ENCODE data around the gene ENTPD5.
"Not testable (repeated sequence)": the region's sequence is repeated elsewhere in the genome, so short reads cannot be mapped to it uniquely, and the experiment has no call there.

The ENTPD5 gene

DNA sequence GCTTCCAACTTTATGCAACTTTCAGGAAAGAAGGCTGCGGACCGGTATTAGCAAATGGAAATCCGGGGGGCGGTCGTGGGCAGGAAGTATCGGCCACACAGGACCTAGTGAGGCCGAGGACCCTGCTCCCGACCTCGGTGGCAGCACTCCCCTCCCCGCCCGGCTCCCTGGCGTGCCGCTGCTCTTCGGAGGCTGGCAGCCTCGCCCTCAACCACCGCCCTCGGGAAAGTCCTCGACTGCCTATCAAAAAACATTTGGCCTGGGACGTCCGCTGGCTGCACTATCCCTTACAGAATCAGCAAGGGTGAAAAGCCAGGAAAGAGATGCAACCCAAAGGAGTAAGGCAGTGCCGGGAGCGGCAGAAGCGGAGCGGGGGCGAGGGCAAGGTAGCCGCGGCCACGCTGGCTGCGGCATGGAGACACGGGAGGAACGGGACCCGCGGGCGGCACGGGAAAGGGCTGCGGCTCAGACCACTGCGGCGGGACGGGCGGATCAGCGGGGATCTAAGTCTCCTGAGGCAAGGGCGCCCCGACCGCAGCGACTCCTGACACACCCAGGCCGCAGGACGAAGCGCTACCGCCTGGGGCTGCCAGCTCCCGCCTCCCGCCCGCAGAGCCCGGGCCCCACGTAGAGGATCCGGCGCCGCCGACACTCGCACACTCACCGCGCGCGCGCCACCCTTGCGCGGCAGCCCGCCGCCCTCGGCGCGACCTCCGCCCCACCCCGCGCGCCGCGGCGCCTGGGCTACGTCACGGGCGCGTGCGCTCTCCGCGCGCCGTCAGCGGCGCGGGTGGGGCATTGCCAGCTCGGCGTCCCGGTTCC, at the start of gene ENTPD5, which contains the start of gene BBOF1:
TSS of gene ENTPD5 (minus strand) at position 703 of the 822 bp plus-strand sequence. CDS start 31,186 bp downstream, outside the sequence.
TSS of gene BBOF1 (plus strand) at position 764 of the 822 bp plus-strand sequence. CDS start 130 bp downstream, outside the sequence.
- DNase-seq: peak; percentile 93 to 98 (median 96)

GRCh38 chr14:74065746-74066575, 46.9 kb upstream of the ENTPD5 start:
- no peak for DNase-seq

- peak; percentile 21 to 33 (median 32) for DNase-seq
These were observed 45.8 kb upstream of the ENTPD5 start for GRCh38 chr14:74064883-74065282.

DNA sequence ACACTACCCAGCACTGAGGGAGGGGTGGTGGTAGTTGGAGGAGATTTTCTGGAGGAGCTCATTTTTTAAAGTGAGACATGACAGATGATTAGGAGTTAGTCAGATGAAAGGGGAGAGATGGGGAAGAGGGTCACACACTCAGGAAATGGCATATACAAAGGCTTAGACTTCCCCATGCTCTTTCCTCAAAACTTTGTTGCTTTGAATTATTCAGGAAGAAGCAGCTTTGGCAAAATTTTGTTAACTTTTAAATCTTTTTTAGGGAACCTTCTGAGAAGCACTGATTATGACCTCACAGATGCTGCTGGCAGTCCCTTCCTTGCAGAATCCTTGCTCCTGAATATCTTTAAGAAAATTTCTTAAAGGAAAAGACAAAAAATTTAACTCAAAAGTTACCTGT, 45.3 kb upstream of the ENTPD5 start:
- peak; percentile 25 to 68 (median 55) for DNase-seq

DNA sequence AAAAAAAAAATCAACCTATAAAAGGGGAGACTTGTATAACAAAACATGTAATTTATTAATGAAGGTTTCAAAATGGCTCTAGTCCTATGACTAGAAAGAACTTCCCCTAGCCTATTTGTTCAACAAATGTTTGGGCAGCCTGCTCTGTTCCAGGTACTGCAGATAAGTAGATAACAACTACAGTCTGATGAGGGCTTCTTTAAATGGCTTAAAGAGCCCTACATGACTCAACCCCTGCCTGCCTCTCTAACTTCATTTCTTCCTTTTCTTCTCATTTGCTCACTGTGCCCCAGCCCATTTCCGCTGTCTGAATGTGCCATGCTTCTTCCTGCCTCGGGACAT, 43.7 kb upstream of the ENTPD5 start:
- no peak for DNase-seq

DNA sequence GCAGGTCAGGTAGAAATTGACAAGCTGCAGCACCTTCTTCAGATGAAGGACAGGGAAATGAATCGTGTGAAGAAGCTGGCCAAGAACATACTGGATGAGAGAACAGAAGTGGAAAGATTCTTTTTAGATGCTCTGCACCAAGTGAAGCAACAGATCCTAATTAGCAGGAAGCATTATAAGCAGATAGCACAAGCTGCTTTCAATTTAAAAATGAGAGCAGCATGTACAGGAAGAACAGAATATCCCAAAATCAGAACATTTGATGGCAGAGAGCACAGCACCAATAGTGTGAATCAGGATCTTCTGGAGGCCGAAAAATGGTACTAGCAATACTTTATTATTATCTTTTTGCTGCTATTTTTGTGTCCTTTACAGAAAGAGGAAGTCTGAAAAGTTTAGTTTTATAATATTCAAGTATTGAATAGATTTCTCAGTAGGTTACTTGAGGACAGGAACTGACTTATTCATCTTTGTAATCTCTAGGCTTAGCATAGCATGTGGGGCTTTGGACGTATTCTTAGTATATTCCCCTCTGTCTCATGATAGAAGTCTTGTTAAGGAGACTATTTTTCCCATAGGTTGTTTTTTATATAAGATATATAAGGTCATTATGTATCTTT, 30.9 kb upstream of the ENTPD5 start:
- peak; percentile 18 to 47 (median 43) for DNase-seq

DNA sequence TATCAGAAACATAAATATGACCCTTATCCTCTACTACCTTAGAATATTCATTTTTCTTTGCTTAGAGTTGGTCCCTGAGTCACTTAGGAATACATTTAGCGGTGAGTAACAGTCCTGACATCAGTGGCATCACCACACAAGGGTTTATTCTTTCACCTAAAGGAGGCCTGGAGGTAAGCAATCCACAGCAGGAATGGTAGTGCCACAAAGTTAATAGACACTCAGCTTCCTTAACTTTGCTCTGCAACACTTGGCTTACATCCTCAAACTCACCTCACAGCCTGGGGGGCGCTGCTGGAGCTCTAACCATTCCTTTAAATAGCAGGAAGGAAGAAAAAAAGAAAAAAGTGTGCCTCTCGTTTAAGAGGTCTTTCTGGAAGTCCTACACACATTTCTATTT, 29.2 kb upstream of the ENTPD5 start:
- no peak for DNase-seq

GRCh38 chr14:74045522-74045921, 26.4 kb upstream of the ENTPD5 start:
- no peak for DNase-seq

DNA sequence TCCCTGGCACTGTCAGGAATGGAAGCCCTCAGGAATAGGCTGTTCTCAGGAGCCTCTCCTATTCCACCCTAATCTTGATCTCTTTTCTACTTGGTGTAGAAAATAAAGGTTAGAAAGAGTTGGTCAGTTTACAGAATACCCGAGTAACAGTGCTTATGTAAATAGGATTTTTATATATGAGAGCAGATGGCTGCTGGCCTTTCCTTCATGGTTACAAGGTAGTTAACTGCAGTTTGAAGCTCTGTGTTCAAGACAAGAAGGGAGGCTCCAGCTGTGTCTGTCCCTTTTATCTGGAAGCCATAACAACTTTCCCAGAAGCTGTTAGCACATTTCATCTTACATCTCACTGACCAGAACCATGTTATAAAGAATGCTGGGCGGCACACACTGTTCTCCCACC, 23.2 kb upstream of the ENTPD5 start:
- DNase-seq: no peak

DNA sequence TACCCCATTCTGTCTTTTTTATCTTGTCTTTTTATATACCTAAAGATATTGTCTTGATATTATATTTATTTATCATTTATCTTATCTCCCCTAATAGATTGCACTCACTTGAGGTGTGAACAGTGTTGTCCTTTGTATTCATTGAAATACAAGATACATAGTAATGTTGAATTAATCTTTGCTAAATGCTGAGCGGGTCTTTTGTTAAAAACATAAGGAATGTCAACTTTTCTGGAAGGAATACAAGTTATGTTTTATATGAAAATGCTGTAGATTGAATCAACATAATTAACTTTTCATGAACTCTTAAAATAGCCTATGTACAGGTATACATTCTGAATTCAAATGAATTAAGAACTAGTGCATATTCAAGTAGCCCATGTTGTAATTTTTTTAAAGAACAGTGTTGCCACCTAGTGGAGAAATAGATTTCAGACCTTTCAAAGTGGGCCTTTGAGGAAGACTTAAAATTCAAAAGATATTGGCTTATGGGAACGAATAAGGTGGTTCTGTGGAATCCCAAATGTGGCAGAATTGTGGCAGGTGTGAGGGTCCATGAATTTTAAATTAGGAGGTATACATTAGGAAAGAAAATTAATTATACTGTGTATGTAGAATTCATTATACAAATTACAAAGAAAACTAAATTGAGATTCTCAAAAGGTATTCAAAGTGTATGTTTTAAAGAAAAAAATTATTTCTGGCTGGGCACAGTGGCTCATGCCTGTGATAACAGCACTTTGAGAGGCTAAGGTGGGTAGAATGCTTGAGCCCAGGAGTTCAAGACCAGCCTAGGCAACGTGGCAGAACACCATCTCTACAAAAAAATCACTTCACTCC, 19.2 kb upstream of the ENTPD5 start:
- peak; percentile 48 to 80 (median 73) for DNase-seq

DNA sequence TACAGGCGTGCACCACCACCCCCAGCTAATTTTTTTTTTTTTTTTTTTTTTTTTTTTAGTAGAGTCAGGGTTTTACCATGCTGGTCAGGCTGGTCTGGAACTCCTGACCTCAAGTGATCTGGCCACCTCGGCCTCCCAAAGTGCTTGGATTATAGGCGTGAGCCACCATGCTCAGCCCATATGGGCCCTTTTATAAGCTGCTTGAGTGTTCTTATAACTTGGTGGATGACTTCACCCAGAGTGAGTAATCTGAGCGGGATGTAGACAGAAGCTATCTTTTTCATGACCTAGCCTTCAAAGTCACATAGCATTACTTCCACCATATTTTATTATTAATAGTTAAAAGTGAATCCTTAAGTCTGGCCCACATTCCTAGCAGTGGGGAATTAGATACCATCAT, 16.5 kb upstream of the ENTPD5 start:
- DNase-seq: no peak

DNA sequence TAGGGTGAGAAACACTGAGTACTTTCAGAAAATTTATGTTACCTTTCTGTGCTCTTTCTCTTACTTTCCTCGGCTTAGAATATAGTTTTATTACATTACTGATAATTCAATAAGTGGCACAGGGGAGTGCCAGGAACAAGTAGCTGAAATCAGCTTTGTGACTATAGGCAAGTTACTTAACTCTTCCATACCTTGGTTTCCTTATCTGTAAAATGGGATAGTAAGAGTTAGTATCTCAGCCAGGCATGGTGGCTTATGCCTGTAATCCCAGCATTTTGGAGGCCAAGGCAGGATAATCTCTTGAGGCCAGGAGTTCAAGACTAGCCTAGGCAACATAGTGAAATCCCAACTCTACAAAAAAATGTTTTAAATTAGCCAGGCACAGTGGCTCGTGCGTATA, 15.5 kb upstream of the ENTPD5 start:
- DNase-seq: no peak

DNA sequence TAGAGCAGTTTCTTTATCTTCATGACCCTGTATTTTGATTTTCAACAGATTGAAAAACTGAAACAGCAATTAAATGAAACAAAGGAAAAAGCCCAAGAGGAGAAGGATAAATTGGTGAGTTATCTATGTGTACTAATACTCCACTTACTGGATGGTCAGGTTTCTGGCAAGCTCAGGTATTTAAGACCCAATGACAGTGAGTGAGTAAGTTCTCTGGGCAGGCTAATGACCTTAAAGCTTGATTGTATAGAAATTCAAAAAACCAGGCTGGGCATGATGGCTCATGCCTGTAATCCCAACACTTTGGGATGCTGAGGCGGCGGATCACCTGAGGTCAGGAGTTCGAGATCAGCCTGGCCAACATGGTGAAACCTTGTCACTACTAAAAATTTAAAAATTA, 10.0 kb upstream of the ENTPD5 start:
- no peak for DNase-seq

DNA sequence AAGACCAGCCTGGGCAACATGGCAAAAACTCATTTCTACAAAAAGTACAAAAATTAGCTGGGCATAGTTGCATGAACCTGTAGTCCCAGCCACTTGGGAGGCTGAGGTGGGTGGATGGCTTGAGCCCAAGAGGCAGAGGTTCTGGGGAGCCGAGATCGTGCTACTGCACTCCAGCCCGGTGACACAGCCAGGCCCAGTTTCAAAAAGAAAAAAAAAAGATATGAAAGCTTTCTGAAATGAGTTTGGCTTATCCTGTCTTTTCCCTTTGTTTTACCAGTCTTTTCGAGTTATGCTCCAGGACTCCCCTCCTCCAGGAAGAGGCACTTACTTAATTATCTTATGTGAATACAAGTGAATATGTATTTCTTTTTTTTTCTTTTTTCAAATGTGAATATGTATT, 3.3 kb upstream of the ENTPD5 start:
- DNase-seq: no peak

DNA sequence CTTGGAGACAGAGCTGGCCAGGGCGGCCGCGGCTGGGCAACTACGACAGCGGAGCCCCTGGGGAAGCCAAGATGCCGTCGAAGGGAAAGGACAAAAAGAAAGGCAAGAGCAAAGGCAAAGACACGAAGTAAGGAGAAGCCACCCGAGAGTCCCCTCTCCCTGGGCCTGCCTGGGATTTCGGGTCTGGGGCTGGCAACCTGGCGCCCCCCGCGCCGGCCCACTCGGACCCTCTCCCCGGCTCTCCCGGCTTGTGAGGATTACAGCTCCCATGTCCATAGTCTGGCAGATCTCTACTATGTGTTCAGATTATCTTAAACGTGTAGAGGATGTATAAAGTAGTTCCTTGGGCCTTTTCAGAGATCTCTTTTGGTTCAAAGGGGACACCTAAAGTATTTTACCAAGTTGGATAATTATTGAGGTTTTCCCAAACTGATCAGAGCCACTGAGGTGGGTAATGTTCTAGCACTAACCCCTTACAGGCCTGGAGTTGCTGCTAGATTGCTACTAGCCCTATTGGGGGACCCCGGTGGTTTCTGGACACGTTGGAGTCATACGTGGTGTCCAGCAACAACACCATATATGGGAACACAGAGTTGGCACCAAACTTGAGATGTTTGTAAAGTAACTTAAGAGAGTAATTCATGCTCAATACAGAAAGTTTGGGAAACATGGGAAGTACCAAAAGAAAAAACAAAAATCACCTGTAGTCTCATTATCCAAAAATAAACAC, 485 bp upstream of the ENTPD5 start:
- peak in 2 of 3 donors; percentile 14 to 20 for DNase-seq

DNA sequence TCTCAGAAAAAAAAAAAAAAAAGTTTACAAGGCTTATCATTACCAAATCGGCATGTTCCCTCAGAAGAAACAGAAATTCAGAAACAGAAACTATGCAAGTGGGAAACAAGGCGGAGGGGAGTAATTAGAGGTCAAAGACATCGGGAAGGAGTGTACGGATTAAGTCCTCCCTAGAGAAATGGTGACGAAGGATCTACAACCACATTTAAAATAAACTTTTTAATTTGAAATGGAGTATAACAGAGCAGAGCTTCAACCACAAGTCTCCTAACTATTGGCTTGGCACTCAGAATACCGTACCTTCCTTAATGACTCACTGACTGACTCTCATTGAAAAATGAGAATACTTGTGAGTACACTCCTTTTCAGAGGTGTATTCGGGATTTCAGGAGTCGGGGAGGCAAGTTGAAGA, 908 bp downstream of the ENTPD5 start:
- DNase-seq: peak; percentile 49 to 75 (median 54)

GRCh38 chr14:74015963-74016362, 3.1 kb downstream of the ENTPD5 start:
- DNase-seq: peak in 1 of 3 donors; percentile 25

GRCh38 chr14:74015176-74015575, 3.9 kb downstream of the ENTPD5 start:
- DNase-seq: peak in 1 of 3 donors; percentile 10

GRCh38 chr14:74014299-74014698, 4.8 kb downstream of the ENTPD5 start:
- DNase-seq: peak in 1 of 3 donors; percentile 19

DNA sequence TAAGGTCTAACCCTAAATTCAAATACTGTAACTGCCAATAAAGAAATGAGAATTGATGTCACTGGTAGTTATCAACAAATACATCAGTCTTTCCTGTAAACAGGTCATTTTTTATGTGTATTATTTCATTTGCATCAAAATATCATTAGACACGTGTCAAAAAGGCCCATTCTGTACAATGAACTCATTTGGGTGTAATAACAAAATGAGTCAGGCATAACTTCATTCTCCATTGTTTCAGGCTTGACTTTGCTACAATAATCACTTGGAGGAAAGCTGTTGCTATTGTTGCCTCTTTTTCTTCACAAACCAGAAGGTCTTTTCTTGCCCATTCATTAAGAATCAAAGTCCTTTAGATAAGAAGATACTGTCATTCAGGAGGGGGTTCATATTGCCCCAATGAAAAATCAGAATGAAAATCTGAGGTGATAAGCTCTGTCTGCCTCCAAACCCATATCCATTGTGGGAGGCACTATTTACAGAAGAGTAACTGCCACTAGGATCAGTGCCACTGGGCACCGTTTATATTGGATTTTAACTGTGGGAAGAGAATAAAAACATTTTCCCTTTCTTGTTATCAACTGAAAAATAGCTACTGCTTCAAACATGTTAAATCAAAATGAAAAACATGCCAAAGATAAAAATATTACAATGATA, 10.1 kb downstream of the ENTPD5 start:
- no peak for DNase-seq

DNA sequence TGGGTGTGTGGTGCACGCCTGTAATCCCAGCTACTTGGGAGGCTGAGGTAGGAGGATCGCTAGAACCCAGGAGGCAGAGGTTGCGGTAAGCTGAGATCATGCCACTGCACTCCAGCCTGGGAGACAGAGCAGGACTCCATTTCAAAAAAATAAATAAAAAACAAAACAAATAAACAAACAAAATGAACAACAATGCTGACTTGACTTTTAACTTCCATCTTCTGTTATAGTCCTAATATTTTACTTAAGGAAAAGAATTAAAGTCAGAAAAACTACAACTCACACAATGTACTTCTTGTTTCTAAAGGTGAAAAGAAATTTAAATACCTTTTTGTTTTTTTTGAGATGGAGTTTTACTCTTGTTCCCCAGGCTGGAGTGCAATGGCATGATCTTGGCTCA, 13.4 kb downstream of the ENTPD5 start:
- not testable (repeated sequence) for DNase-seq
